Measurements from ENCODE around the gene ITGB3. TPM values are rescaled to one million over a fixed set of nuclear protein-coding genes. Genes with fewer than 3 reads are reported as not detected.

The ITGB3 gene
- total RNA-seq, 2 donors from 2014 or later: 0.39 TPM; not detected in 1

- Mint-ChIP-seq H3K4me3 (no peak overlapping the region), H3K27me3 (peaks cover 0 to 5% of the 10 kb centered on the region in 2 donors), H3K9me3 (no peaks in the 10 kb centered on the region), H3K4me1 (ENCODE audit: low read depth in 2 of 2) (no peaks in the 10 kb centered on the region), H3K27ac (no peak overlapping the region), H3K36me3 (no peaks in the 10 kb centered on the region)
- ATAC-seq (peak; percentile 70 to 76), DNase-seq (ENCODE audit: low spot score) (no peak)
Measured at GRCh38 chr17:47315451-47316266, 62.0 kb downstream of the ITGB3 start.

DNA sequence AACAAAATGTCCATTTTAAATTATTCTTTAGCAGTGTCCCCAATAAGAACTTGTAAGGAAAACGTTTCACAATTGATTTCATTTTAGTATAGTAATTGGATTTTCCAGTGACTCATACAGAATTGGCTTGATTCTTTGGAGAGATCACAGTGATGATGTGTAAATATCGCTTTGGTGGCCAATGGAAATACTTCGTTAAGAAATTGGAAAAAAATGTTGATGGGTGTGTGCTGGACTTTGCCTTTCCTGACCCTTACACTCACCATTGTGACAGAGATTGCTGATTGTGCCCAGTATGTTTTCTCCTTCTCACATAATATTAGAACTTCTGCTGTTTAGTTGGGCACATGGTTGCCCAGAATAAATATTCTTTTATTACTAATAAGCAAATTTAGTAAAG lies 62.7 kb downstream of the ITGB3 start:
- peaks cover 5% of the 10 kb centered on the region for H3K36me3 Mint-ChIP-seq
- no peak overlapping the region for H3K27ac Mint-ChIP-seq
- peaks cover 5 to 10% of the 10 kb centered on the region in 2 donors for H3K27me3 Mint-ChIP-seq
- H3K9me3 Mint-ChIP-seq: no peaks in the 10 kb centered on the region
- no peak for ATAC-seq
- no peaks in the 10 kb centered on the region for H3K4me1 Mint-ChIP-seq (ENCODE audit: low read depth in 2 of 2)
- no peak overlapping the region for H3K4me3 Mint-ChIP-seq
- no peak for DNase-seq (ENCODE audit: low spot score)

DNA sequence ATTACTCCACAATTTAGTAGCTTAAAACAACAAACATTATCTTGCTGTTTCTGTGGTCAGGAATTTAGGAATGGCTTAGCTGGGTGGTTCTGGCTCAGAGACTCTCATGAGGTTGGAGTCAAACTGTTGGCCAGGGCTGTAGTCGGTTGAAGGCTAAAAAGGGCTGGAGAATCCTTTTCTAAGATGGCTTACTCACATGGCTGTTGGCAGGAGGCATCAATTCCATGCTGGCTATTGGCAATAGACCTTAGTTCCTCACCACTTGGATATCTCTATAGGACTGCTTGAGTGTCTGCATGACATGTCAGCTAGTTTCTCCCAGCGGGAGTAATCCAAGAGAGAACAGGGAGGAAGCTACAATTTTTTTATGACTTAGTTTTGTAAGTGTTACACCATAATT lies 63.5 kb downstream of the ITGB3 start:
- Mint-ChIP-seq H3K27me3 (peaks cover 8 to 11% of the 10 kb centered on the region in 2 donors), H3K36me3 (peaks cover 5% of the 10 kb centered on the region), H3K4me3 (no peak overlapping the region), H3K4me1 (ENCODE audit: low read depth in 2 of 2) (no peaks in the 10 kb centered on the region), H3K9me3 (no peaks in the 10 kb centered on the region), H3K27ac (no peak overlapping the region)
- ATAC-seq: no peak
- no peak for DNase-seq (ENCODE audit: low spot score)

GRCh38 chr17:47318197-47318918 lies 64.7 kb downstream of the ITGB3 start:
- ATAC-seq (no peak), DNase-seq (ENCODE audit: low spot score) (no peak)
- Mint-ChIP-seq H3K27me3 (peaks cover 8 to 15% of the 10 kb centered on the region in 2 donors), H3K27ac (no peak overlapping the region), H3K36me3 (peaks cover 5% of the 10 kb centered on the region), H3K4me1 (ENCODE audit: low read depth in 2 of 2) (peaks cover 5 to 7% of the 10 kb centered on the region in 2 donors), H3K9me3 (no peaks in the 10 kb centered on the region), H3K4me3 (no peak overlapping the region)

DNA sequence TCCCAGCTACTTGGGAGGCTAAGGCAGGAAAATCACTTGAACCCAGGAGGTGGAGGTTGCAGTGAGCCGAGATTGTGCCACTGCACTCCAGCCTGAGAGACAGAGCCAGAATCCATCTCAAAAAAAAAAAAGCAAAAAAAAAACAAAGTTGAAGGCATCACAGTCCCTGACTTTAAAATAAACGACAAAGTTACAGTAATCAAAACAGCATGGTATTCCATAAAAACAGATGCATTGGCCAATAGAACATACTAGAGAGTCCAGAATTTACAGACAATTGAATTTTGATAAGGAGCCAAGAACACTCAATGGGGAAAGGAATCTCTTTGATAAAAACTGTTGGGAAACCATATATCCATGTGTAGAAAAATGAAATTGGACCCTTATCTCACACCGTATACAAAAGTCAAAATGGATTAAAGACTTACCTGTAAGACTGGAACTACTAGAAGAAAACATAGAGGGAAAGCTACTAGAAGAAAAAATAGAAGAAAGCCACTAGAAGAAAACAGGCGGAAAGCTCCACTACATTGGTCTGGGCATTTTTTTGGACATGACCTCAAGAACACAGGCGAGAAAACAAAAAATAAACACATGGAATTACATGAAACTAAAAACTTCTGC lies 67.4 kb downstream of the ITGB3 start:
- DNase-seq (ENCODE audit: low spot score) (no peak), ATAC-seq (no peak)
- no peak overlapping the region for H3K27ac Mint-ChIP-seq
- no peak overlapping the region for H3K4me3 Mint-ChIP-seq
- peaks cover 8 to 15% of the 10 kb centered on the region in 2 donors for H3K27me3 Mint-ChIP-seq
- H3K9me3 Mint-ChIP-seq: no peaks in the 10 kb centered on the region
- peaks cover 5% of the 10 kb centered on the region for H3K36me3 Mint-ChIP-seq
- peaks cover 18 to 21% of the 10 kb centered on the region in 2 donors for H3K4me1 Mint-ChIP-seq (ENCODE audit: low read depth in 2 of 2)

DNA sequence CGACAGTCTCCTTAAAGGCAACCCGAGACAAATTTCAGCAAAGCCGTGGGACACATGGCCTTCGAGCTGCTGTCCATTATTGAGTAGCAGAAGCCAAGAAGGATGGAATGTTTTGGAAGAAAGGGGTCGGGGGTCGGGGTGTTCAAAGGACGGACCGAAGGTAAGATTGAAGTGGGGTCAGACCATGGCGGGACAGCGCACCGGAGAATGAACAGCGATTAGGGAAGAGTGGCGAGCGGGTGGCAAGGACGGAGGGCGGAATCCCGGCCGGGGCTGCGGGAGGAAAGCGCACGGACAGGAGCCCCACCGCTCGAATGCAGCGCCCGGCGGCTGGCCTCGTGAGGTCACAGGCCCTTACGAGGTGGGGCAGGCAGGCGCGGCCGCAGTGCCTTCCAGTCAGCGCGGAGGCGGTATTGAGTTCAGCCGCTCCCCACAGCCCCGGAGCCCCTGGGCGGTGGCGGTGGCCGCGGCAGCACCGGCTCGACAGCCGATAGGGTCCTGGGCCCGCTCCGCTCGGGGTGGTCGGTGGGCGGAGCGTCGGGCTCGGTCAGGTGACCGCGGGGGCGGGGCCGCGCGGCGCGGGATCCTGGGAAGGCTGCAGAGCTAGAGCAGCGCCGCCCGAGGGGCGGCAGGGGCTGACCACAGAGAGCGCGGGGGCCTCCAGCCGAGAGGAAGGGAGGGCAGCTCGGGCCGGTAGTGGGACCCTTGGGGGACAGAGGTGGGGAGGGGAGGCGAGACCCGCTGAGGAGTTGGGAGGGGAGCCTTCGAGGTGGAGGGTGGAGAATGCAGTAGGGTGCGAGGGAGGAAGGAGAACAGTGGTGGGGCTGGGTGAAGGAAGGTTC lies 70.0 kb downstream of the ITGB3 start, which contains the start of gene EFCAB13:
TSS of gene EFCAB13 (plus strand) at position 574 of the 842 bp plus-strand sequence. CDS start 4,399 bp downstream, outside the sequence.
- H3K9me3 Mint-ChIP-seq: no peaks in the 10 kb centered on the region
- H3K4me3 Mint-ChIP-seq: peak within 1 kb of the TSS; percentile 88
- peak; percentile 96 for ATAC-seq
- H3K36me3 Mint-ChIP-seq: peaks cover 5% of the 10 kb centered on the region
- peaks cover 8 to 15% of the 10 kb centered on the region in 2 donors for H3K27me3 Mint-ChIP-seq
- peak; percentile 84 for DNase-seq (ENCODE audit: low spot score)
- H3K27ac Mint-ChIP-seq: peak within 1 kb of the TSS; percentile 77 to 88
- H3K4me1 Mint-ChIP-seq (ENCODE audit: low read depth in 2 of 2): peaks cover 18 to 21% of the 10 kb centered on the region in 2 donors

DNA sequence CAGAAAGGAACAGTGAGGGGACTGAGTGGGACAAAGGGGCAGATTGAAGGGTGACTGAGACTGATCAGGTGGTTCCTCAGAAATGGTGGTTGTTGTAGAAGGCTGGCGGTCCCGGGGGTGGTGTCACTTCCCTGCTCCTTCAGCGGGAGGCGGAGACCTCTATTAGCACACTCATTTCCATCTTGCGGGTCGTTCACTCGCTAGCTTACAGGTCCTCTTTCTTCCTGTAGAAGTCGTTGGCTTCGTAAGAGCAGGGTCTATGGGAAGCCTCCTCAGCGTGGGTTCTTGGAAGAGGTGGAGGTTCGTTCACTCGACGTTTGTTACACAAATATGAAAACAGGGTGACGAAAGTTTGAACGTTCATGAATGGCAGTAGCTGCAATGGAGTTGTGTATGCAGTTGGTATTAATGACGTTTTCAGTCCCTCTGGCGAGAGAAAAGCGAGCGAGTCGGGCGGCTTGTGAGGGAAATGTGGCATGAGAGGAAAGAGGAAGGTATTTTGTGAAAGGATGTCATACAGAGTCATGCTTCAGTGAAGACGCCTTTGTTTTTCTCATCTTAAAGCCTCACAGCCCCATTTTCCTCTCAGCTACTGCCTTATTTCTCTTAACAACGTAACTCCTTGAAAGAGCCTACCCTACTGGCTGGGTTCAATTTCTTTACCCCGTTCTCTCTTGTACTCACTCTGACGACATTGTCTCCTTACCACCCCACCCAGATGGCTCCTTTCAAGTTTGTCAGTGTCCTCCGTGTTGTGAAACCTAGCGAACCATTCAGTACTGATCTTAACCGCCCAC lies 70.8 kb downstream of the ITGB3 start:
- Mint-ChIP-seq H3K27me3 (peaks cover 8 to 15% of the 10 kb centered on the region in 2 donors), H3K4me1 (ENCODE audit: low read depth in 2 of 2) (peaks cover 18 to 21% of the 10 kb centered on the region in 2 donors), H3K4me3 (peak overlapping the region; percentile 88), H3K36me3 (peaks cover 5% of the 10 kb centered on the region), H3K9me3 (no peaks in the 10 kb centered on the region), H3K27ac (peak overlapping the region; percentile 77 to 88)
- ATAC-seq (peak in 1 of 2 donors; percentile 69), DNase-seq (ENCODE audit: low spot score) (no peak)

DNA sequence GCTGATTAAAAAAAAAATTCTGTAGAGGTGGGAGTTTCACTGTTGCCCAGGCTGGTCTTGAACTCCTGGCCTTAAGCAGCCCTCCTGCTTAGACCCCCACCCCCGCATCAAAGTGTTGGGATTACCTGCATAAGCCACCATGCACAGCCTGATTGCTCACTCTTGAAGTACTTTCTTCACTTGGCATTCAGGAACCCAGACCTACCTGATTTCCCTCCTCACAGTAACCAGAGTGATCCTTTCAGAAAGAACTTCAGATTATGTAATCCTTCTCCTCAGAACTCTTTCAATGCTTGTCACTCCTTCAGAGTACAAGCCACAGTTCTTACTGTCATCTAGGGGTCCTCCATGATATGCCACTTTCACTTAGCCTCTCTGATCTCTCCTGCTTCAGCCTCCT lies 71.5 kb downstream of the ITGB3 start:
- ATAC-seq (no peak), DNase-seq (ENCODE audit: low spot score) (no peak)
- Mint-ChIP-seq H3K9me3 (no peaks in the 10 kb centered on the region), H3K27ac (peak overlapping the region; percentile 77 to 88), H3K36me3 (peaks cover 5% of the 10 kb centered on the region), H3K4me1 (ENCODE audit: low read depth in 2 of 2) (peaks cover 18 to 21% of the 10 kb centered on the region in 2 donors), H3K27me3 (peaks cover 8 to 20% of the 10 kb centered on the region in 2 donors), H3K4me3 (peak overlapping the region; percentile 77)

DNA sequence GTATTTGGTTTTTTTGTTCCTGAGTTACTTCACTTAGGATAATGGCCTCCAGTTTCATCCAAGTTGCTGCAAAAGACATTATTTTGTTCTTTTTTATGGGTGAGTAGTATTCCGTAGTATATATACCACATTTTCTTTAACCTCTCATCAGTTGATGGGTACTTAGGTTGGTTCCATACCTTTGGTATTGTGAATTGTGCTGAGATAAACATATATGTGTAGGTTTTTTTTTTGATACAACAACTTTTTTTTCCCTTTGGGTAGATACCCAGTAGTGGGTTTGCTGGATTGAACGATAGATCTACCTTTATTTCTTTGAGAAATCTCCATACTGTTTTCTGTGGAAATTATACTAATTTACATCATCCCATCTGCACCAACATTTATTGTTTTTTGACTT lies 76.9 kb downstream of the ITGB3 start:
- Mint-ChIP-seq H3K36me3 (peaks cover 14% of the 10 kb centered on the region), H3K9me3 (no peaks in the 10 kb centered on the region), H3K4me3 (no peak overlapping the region), H3K4me1 (ENCODE audit: low read depth in 2 of 2) (peaks cover under 1 to 1% of the 10 kb centered on the region in 2 donors), H3K27ac (no peak overlapping the region), H3K27me3 (peaks cover 6 to 23% of the 10 kb centered on the region in 2 donors)
- ATAC-seq: no peak
- no peak for DNase-seq (ENCODE audit: low spot score)

DNA sequence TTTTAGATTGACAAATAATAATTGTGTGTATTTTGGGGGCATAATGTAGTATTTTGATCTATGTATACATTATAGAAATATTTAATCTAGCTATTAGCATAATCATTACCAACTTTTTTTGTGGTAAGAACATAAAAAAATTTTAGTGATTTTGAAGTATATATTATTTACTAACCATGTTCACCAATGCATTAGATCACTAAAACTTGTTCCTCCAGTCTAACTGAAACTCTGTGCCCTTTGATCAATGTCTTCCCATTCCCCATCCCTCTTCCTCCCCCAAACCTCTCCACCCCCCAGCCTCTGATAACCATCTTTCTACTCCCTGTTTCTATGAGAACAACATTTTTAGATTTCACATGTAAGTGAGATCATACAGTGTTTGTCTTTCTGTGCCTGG lies 78.7 kb downstream of the ITGB3 start:
- Mint-ChIP-seq H3K4me3 (no peak overlapping the region), H3K4me1 (ENCODE audit: low read depth in 2 of 2) (no peaks in the 10 kb centered on the region), H3K9me3 (no peaks in the 10 kb centered on the region), H3K36me3 (peaks cover 14% of the 10 kb centered on the region), H3K27ac (no peak overlapping the region), H3K27me3 (peaks cover 6 to 25% of the 10 kb centered on the region in 2 donors)
- ATAC-seq: no peak
- DNase-seq (ENCODE audit: low spot score): no peak

GRCh38 chr17:47335101-47335936 lies 81.7 kb downstream of the ITGB3 start:
- H3K36me3 Mint-ChIP-seq: peaks cover 14% of the 10 kb centered on the region
- DNase-seq (ENCODE audit: low spot score) (no peak), ATAC-seq (no peak)
- H3K4me1 Mint-ChIP-seq (ENCODE audit: low read depth in 2 of 2): no peaks in the 10 kb centered on the region
- peaks cover 6 to 25% of the 10 kb centered on the region in 2 donors for H3K27me3 Mint-ChIP-seq
- H3K9me3 Mint-ChIP-seq: no peaks in the 10 kb centered on the region
- H3K4me3 Mint-ChIP-seq: no peak overlapping the region
- no peak overlapping the region for H3K27ac Mint-ChIP-seq

DNA sequence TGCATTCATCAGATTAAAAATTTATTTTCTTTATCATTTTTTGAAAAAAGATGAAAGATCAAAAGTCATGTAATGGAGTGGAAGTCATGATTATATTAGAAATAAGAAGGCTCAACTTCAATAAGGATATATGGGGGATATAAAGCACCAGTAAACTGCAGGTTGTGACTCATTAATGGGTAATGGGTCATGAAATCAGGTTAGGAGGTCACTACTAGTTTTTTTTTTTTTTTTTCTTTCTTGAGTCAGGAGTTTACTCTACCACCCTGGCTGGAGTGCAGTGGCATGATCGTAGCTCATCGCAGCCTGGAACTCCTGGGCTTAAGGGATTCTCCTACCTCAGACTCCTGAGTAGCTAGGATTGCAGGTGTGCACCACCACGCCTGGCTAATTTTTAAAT lies 84.4 kb downstream of the ITGB3 start:
- Mint-ChIP-seq H3K4me1 (ENCODE audit: low read depth in 2 of 2) (no peaks in the 10 kb centered on the region), H3K4me3 (no peak overlapping the region), H3K27ac (no peak overlapping the region), H3K9me3 (no peaks in the 10 kb centered on the region), H3K36me3 (peaks cover 6% of the 10 kb centered on the region), H3K27me3 (peaks cover 0 to 16% of the 10 kb centered on the region in 2 donors)
- ATAC-seq (no peak), DNase-seq (ENCODE audit: low spot score) (no peak)

Data from natural killer cell treated with Interleukin-12 subunit alpha and Interleukin-12 subunit beta and Interleukin-15 and Interleukin-18, amount 100 ng/mL, for 72 hours (primary cell).